Measurements from ENCODE around the gene PCDH8. TPM values are rescaled to one million over a fixed set of nuclear protein-coding genes. Genes with fewer than 3 reads are reported as not detected.

Gene PCDH8
- total RNA-seq, 1 donor from 2014 or later: not detected

Small RNAs within 50 kb of the gene (microRNA-seq; reads per million reads assigned to microRNA genes)
- not detected for gene MIR759 (ENCODE audit: borderline number of aligned reads)

Other genes with a start within 250 kb of the PCDH8 start
- 2.0 TPM for gene HNRNPA1L2, start 206.2 kb downstream of the PCDH8 start, total RNA-seq
- 59.3 TPM for gene SUGT1, start 195.8 kb downstream of the PCDH8 start, total RNA-seq
- not detected for gene CNMD, start 108.8 kb downstream of the PCDH8 start, total RNA-seq
- 0.20 TPM for gene OLFM4, start 180.2 kb upstream of the PCDH8 start, total RNA-seq

All from left ventricle myocardium superior (tissue), 1 donor.